GM11168 (cell line): Measurements from ENCODE around the gene ETF1.

Source experiments
- in situ Hi-C: fragments of 300-500 bp; cut with MboI; formaldehyde crosslinking; loops from one replicate; pipeline ENCODE4 v1.12.0; 2022; ENCODE audit warnings: low sequenced_read_pairs; ENCODE audit not compliant: unreplicated experiment

The ETF1 gene

DNA sequence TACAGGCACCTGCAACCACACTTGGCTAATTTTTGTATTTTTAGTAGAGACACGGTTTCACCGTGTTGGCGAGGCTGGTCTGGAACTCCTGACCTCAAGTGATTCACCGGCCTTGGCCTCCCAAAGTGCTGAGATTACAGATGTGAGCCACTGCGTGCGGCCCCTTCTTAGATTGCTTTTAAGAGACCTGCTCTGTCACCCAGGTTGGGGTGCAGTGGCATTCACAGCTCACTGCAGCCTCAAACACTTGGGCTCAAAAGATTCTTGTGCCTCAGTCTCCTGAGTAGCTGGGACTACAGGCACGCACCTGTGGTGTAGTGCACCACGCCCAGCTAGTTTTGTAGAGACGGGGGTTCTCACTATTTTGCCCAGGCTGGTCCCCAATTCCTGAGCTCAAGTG lies 21.2 kb upstream of the ETF1 start:
- in situ Hi-C loops = no loop called here

DNA sequence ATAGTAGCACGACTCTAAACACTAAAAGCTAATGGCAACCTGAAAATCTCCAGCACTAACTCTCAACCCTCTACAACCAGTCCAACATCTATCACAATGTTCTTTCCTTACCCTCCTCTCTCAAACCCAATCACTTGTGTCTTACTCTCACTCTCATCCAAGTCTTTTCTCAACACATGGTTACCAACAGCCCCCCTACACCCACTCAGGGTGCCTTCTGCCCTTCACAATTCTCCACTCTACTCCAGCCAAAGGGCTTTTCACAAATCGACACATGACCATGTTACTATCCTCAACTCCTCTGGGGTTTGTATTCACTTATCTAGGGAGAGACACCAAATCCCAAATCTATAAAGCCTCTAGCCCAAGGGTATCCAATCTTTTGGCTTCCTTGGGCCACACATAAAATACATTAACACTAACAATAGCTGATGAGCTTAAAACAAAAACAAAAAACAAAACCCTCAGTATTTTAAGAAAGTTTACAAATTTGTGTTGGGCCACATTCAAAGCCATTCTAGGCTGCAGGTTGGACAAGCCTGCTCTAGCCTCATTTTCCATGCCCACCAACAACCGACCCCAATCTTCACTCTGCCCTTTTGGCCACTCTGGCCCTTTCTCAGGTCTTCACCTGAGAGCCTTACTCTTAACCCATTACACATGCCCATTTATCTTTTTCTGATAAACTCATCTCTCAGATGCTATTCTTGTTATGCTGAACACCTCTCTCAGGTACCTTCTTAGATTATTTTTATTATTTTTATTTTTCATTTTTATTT lies 20.5 kb upstream of the ETF1 start:
- in situ Hi-C loops = no loop called here

DNA sequence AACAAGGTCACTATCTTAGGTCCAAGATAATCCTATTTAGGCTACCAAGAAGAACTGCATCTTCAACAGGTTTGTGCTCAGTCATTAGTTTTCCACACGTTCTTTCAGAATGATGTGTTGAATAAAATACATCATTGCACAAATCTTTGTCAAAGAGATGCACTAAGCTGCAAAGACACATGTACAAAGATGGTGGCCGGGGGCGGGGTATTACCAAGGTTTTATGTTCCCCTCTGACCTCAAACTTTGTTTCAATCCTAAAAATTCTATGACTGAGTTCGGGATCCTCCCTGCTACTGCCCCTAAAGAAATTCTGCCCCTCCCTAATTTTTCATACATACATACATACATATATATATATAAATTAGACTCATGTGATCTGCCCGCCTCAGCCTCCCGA lies 17.9 kb upstream of the ETF1 start:
- in situ Hi-C loops = no loop called here

DNA sequence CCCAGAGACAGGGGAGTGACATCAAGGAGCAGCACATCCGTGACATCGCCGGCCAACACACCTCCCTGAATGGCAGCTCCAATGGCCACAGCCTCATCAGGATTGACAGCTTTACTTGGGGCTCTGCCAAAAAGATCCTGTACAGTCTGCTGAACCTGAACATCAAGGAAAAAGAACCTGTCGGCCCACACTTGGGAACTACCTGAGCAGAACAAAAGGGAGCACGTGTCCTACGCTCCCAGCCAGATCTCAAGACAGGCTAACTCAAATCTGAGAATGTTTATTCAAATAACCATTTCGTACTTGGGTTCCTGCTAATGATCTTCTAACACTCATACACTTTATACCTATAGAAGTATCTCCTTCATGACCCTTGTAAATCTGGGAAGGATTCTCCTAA lies 16.9 kb upstream of the ETF1 start:
- in situ Hi-C loops = no loop called here

DNA sequence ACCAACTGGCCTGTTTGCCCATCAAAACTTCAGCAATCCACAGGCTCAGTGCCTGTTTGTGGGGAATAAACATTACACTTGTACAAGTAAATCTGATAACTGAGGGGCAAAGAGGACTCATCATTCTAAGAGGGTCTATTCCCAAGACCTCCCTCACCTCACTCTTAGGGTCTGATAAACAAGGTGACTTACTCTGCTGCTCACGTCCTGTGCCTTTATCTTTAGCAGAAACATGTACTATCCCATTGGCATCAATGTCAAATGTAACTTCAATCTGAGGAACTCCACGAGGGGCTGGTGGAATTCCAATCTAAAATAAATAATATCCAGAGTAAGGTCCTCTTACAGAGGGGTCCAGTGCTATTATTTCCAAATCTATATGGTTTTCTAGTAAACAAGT lies 14.6 kb upstream of the ETF1 start:
- in situ Hi-C loops = no loop called here

DNA sequence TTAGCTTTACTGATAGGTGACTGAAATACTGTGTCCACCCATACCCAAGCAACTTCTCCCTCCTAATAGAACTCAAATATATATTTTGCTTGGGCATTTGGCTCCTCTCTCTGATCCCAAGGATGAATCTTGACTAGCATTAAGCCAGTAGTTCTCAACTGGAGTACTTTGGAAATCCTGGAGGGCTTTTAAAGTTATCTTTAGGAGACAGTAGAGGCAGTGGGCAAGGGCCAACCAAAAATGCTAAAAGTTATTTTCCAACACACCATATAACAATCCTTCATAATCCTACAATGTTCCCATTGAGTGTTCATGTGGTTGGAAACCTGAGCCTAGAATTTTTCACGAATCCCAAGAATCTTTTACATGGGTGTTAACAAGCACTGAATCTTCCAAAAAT lies 11.1 kb upstream of the ETF1 start:
- in situ Hi-C loops = no loop called here

DNA sequence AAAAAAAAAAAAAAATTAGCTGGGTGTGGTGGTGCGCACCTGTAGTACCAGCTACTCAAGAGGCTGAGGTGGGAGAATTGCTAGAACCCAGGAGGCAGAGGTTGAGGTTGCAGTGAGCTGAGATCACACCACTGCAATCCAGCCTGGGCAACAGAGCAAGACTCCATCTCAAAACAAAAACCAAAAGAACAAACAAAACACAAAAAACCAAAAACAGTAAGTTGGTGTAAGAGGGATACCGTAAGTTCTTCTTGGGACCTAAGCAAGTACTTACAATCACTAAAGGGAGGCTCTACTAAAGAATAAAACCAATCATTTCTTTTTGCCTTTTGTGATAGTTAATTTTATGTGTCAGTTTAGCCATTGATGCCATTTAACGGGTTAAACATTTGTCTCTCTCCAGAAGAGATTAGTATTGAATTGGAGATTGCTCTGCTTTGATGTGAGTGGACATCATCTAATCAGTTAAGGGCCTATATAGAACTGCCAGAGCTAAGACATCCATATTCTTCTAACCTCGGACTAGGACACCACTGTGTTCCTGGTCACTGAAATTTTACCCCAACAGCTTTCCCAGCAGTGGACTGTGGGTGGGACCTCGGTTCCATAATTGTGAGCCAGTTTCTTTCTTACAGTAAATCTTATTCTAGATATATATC lies 10.5 kb upstream of the ETF1 start:
- in situ Hi-C loops = no loop called here

DNA sequence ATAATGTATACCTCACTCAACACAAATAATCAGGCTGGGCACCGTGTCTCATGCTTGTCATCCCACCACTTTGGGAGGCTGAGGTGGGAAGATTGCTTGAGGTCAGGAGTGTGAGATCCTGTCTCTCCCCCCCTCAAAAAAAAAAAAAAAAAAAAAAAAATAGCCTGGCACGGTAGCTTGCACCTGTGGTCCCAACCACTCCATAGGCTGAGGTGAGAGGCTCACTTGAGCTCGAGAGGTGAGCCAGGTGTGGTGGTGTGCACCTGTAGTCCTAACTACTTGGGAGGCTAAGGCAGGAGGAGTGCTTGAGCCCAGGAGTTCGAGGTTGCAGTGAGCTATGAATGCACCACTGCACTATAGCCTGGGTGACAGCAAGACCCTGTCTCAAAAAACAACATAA lies 9.6 kb upstream of the ETF1 start:
- in situ Hi-C loops = no loop called here

DNA sequence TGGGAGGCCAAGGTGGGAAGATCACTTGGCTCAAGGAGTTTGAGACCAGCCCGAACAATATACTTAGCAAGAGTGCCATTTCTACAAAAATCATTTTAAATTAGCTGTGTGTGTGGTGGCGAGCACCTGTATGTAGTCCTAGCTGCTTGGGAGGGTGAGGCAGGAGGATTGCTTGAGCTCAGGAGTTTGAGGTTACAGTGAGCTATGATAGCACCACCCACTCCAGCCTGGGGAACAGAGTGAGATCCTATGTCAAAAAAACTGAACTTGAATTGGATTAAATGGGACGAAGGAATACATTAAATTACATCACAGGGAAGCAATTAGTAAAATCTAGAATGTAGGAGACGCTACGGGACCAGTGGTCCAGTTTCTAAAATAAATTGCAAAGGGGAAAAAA lies 6.4 kb upstream of the ETF1 start:
- in situ Hi-C loops = no loop called here

DNA sequence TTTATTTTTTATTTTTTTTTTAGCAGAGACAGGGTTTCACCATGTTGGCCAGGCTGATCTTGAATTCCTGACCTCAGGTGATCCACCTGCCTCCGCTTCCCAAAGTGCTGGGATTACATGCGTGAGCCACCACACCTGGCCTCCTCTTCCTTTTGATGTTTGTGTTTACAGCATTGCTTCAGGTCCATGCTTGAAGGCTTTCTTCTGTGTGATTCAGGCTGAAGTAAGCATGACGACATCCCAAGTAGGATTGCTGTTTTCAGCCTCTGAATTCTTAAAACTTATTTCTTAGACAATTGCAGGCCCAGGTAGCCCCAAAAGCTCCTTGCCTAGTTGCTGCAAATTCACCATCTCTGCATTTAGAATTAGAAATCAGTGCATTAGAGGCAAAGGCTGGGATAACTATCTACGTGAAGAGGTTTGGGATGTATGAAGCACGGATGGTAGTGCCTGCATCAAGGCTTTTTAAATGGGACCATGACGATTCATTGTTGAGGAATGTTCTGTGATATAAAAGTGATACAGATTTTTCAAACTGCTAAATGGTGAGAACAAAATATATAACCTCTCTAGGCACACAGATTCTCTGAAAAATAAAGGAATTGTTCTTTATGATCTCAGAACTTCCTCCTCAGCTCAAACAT lies 3.0 kb upstream of the ETF1 start:
- in situ Hi-C loops = no loop called here

DNA sequence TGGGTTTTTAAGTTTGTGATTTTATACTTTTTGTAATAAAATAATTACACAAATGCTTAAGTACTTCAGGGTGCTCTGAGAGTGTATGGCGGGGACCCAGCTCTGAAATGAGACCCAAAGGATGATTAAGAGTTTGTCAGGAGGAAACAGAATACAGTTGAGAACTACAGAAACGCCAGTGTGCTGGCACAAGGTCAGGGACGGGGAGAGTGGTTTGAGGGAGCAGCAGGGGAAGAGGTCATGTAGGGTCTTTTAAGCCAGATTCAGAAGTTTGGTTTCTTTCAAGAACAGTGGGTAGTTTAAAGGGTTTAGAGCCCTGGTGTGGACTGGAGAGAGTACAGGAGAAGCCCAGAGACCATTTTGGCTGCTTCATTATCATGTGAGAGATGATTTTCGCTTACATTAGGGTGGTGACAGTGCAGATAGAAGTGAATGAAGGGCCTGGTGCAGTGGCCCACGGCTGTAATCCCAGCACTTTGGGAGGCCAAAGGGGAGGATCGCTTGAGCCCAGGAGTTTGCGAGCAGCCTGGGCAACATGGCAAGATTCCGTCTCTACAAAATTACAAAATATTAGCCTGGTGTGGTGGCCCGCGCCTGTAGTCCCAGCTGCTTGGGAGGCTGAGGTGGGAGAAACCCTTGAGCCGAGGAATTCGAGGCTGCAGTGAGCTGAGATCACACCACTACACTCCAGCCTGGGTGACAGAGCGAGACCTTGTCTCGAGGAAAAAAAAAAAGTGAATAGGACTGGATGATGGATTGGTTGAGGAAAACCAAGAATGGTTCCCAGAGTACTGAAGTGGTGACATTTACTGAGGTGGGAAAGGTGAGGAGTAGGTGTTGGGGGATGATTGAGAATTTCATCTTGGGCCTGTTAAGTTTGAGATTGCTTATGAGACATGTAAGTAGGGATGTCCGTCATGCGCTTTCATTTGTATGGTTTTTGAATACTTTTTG lies 1.4 kb upstream of the ETF1 start:
- in situ Hi-C loops = no loop called here

DNA sequence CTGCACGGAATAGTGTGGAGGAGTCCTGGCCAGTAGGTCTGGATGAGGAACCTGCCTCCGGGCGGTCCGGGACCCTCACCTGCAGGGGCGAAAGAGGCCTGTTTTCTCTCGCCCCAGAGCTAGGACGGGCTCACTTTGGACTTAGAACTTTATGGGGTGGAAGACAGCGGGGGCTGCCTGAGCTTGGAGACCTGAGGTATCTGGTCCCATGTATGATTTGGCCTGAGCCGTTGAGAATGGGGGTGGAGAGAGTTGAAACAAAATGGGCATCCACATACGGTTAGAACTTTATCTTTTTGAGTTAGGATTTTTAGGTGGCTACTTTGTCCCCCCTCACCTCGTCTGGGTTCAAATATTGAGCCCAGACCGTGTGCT lies 681 bp upstream of the ETF1 start:
- in situ Hi-C loops = no loop called here

DNA sequence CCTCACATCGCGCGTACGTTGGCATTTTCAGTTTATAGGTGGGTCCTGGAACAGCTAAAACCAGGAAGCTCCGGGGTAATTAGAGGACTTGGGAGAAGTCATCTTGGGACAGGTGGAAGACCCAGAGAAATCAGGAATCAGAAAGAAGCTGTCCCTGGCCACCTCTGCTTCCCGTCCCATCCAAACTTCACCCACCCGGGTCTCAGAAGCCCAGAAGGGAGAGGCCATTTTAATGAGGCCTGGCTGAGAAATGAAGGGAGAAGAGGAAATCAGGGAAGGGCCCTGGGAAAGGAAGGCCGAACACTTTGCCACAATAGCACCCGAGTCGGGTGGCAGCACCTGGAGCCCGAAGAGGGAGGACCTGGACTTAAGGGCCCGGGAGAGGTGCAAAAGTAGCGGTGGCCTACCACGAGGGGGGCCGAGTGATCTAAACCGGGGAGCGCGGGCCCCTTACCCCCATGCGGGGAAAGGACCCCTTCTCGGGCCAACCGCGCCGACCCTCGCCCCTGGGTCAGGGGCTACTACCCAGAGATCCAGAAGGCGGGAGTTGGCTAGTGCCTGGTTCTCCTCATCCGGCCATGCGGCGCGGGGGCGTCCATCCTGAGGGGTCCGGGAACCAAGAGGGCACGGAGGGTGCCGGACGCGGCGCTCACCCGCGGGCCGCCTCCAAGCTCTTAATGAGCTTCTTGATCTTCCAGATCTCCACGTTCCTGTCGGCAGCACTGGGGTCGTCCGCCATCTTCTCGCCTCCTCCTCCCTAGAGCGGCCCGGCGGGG lies 668 bp downstream of the ETF1 start:
- in situ Hi-C loops = no loop called here

DNA sequence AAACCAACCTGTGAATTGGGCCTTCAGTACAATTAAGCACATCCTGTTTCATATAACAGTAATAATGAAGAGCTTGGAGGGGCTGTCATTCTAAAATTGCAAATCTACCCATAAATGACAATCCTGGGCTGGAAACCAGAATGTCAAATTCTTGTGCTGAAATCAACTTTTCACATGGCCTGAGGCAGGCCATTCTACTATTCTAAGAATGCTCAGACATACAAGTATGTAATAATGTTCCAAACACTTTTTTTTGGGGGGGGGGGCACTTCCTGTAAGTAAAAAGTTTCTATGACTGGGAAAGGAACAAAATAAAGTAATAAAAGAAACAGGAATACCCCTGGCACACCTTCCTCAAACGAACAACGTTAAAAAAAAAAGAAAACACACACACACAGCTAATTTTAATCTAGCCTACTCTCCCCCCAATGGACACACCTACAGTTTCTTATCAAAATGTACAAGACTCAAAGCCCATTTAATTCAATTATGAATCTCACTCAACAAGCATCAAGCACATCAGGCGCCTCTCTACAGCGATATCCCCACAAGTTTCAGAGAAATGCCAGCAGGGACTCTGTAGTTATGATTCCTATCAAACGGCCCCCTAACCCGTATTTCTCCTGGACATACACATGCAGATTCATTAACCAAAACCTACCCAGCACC lies 1.4 kb downstream of the ETF1 start:
- in situ Hi-C loops = no loop called here

DNA sequence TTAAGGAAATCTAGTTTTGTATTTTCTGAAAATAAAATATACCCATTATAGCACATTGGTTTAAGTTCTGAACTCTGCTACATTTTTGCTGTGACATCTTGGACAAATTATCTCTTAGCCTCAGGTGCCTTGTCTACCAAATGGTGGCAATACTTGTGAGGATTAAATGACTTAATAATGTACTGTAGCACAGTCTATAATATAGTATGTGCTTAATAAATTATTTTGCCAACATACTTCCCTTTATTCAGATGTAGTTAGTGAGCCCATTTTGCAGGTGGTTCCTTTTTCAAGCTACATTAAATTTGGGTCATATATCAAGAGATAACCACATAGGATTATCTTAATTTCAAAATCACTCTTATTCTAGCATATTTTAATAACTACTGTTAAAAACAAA lies 3.2 kb downstream of the ETF1 start:
- in situ Hi-C loops = no loop called here

DNA sequence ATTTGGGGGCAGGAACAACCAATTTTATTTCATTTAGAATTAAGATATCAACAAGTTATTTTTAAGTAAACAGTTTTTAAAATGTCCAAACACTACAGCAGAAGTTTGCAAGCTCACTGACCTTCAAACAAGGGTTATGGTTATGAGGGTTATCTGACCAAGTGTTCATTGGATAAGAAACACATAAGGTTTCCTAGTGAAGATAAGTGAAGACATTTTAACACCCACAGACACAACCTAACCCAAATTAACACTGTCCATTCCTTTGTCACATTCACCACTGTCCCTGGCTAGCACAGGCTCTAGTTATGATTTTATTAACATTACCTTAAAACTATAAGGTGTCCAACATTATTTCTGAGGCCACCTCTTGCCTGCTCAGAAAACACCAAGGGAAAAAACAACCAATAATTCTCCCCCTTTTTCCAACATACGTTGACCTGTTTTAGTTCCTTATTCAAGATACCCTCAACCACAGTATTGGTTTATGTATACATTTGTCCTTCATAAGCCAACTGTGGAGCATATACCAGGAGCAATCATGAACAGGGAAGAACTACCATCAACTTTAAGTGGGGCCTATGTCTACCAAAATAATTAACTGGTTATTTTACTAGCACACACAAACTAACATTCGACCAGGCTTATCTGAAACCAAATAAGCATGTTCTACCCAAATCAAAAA lies 4.0 kb downstream of the ETF1 start:
- in situ Hi-C loops = no loop called here

DNA sequence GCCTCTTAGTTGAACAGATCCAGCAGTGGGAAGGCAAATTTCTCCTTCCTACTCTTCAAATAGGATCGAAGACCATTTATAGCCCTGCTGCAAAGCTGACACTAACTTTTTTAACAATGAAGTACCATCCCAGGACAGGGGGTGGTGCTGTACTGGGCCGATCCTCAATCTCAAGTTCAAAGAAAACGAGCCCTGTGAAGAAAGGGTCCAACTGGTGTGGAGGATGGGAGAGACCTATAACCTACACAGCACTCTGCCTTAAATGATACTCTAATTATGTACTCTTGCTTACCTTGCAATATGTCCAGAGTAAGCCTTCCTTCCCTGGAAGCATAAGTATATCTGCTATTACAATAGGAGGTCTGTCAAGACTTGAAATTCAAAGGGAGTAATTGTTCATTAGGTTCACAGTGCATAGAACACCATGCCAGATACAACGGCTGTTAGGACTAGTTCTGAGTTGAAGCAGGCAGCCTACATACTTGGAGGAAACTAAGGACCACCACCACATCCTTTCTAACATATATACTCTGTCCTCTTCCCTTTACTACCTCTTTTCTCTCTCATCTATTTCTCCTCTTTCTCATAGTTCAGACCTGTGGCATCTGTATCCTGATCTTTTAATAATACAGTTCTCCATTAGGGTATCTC lies 6.2 kb downstream of the ETF1 start:
- in situ Hi-C loops = no loop called here

DNA sequence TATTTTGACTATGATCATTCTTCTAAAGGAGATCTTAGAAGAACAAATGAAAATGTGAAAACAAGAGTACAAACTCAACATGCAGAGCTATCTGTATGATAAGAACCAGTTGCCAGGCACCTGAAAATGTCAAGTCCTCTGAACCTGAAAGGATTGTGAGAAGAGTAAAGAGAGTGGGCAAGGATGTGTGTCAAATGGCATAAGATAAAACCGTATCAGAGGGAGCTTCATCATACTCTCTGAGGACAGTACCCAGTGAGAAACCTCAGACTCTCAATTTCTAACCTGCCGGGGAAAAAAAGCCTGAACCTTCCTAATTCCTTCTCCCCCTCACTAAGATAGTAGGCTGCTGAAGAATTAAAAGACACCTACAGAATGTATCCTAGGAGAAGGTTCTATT lies 6.8 kb downstream of the ETF1 start:
- in situ Hi-C loops = no loop called here
